GM18873 (cell line): Measurements from ENCODE around the gene EPN2.

Experiments used
- ATAC-seq: cut with Tn5 transposase; IDR thresholded peaks from one replicate; pipeline ENCODE4 v1.9.1; 2021; ENCODE audit warnings: mild to moderate bottlenecking, moderate library complexity, moderate number of reproducible peaks; ENCODE audit not compliant: unreplicated experiment, low FRiP score

The EPN2 gene

DNA sequence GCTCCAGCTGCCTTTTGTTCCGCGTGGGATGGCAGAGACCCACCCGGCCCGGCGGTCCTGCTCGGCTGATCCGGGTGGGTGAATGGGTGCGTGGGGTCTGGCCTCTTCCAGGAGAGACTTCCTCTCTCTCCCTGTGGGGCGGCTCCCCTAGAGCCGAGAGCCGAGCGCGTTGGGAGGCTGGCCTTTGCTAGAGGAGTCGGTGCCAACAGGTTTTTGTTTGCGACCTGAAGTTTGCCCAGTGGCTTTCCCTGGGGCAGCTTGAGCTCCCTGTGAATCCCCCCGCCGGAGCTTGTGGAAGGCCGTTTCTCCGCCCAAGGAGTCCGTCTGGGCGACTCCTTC, 970 bp downstream of the EPN2 start:
- no peak for ATAC-seq

DNA sequence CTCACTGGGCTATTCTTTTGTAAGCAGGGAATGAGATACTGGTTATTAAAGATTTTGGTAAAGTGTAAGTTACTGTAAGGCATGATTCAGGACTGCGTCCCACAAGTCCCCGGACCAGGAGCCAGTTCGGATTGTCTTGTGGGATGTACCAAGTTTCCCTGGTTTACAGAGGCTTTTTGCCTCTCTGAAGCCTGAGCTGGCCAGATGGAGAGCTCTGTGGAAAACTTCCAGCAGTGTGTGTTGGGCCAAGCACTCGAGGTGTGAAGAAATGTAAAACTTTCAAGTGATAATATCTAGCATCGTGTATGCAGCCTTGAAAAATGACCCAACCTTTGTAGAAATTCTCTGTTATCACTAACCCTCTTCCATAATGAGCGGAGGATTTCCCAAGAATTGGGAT, 2.4 kb downstream of the EPN2 start:
- ATAC-seq = no peak

DNA sequence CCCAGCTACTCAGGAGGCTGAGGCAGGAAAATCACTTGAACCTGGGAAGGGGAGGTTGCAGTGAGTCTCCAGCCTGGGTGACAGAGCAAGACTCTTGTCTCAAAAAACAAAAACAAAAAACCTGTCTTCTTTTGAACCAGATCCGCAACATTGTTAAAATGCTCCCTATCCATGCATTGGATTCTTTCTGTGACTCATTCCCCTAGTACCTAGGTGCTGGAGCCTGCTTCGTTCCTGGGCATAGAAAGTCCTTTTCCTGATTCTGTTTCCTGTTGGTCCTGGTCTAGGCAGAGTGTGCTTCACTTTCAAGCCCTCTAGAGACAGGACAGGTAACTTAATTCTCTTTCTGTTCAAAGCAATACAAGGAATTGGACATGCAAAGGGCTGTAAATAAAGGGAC, 5.2 kb downstream of the EPN2 start:
- ATAC-seq = no peak

DNA sequence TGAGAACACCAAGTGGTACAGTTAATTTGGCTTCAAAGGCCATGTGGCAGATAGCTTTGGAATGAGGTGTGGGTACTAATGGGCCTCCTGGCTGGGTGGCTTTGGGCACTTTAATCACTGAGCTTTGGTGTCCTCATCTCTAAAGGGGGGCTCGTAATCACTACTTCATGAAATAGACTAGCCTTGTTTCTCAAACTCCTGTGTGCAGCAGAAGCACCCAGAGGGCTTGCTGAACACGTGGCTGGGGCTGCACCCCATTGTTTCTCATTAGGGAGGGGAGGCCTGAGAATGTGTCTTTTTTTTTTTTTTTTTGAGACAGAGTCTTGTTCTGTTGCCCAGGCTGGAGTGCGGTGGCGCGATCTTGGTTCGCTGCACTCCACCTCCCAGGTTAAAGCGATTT, 5.8 kb downstream of the EPN2 start:
- ATAC-seq = no peak

DNA sequence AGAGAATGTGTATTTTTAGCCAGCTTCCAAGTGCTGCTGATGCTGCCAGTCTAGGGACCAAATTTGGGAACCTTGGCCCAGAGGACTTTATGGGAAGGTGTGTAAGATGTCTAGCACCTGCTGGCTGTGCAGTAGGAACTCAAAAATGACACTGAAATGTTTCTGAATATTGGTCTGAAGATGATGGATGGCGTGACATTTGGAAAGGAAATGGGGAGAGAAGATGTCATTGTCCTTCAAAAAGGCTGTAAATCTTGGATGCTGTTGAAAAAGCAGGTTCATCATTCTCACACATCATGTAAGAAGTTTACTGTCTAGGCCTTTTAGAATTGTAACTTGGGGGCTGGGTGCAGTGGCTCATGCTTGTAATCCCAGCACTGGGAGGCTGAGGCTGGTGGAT, 6.7 kb downstream of the EPN2 start:
- no peak for ATAC-seq

DNA sequence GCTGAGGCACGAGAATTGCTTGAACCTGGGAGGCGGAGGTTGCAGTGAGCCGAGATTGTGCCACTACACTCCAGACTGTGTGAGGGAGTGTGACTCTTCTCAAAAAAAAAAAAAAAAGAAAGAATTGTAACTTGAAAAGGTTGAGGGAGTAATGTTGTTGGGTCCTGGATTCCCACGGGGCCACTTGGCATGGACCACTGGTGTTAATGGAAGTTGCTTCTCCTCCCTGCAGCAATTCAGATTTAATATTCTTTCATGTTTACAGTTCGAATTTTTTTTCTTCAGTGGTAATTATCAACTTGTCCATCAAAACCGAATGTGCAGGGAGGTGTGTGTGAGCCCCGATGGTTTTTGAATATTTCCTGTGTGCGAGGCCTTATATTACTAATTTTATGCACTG, 7.2 kb downstream of the EPN2 start:
- ATAC-seq = no peak

DNA sequence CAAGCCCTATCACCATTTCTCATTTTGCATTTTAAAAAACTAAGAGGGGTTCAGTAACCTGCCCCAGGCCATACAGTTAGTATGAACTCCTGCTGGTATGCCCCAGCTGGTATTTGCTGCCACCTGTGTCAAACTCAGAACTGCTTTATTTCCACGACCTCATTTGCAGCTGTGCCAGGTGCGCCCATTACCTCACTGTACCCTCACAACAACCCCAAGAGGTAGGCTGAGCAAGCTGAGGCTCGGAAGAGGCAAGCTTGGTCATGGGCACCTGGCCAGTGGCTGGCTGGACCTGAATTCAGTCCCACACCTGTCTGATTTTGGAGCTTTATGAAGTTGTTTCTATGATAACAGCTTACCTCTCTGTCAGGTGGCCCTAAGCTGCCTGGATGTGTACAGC, 7.6 kb downstream of the EPN2 start:
- no peak for ATAC-seq

DNA sequence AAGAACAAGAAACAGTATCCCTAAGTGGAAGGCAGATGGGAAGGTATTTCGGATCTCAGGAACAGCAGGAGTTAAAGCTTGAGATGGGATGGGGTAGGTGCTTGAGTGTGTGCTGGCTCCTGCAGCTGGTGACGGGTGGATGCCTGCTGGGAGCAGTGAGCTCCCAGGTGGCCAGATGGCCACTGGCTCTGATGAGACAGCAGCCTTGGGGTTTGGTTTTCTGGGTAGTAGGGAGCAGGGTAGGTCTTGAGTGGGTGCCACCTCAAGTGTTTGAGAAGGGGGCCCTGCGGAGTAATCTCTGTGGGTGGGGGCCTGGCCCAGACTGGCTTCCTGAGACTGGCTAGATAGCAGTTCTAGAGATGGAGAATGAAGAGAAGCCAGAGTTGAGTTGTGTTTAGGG, 10.3 kb downstream of the EPN2 start:
- ATAC-seq = no peak

DNA sequence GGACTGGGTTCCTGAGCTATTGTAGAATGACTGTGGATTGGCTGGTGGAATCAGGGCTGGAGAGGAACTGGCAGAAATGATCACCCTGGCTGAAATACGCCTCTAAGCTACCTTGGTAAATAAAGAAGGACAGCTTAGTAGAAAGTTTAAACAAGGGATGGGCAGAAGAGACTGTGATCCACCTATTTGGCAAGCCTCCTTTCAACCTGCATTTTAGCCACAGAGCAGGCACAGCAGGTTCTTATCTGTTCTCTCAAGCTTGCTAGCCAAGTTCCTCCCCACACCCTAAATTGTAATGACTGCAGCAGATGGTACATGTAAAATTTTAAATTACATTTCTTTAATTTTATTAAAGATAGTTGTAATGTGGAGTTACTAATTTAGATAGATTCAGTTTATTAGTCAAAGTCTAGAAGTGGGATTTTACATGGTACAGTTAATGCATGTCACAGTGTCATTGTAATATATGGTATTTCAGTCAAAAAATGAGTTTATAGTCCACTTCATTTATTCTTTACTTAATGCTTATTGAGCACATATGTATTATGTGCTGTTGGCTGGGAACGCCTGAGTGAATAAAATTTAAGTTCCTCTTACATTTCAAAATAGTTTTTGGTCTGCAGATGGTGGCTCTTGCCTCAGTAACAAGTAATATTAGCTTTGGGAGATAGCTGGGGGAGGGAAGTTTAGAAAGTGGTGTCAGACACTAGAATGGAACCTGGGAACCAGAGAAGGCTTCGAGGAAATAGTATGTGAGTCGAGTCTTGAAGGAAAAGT, 11.2 kb downstream of the EPN2 start:
- no peak for ATAC-seq

DNA sequence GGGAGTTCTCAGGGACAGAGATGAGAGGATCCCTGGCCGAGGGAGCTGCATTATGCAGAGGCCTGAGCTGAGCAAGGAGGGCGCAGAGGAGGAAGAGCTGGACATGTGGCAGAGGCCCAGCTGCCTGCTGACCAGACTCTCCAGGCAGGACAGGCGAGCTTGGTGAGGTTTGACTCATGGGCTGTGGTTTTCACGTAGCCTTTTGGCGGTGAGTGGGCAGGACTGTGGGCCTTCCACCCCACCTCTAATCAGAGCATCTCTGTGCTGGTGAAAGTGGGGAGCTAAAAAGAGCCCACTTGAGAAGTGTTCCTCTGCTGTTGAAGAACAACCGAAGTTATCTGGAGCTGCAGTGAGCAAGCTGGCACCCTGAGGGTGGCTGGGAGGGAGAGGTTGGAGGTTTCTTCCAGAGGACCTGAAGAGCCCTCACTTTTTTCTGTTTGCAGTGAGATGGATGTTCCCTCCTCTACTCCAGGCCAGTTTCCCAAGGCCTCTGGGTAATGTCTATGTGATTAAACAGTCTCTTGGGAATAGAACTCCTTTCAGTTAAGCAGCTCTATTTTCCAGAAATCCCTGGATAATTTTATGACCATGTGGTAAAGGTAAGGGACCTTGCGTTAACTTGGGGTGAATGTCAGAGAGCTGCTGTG, 11.9 kb downstream of the EPN2 start:
- ATAC-seq = no peak

DNA sequence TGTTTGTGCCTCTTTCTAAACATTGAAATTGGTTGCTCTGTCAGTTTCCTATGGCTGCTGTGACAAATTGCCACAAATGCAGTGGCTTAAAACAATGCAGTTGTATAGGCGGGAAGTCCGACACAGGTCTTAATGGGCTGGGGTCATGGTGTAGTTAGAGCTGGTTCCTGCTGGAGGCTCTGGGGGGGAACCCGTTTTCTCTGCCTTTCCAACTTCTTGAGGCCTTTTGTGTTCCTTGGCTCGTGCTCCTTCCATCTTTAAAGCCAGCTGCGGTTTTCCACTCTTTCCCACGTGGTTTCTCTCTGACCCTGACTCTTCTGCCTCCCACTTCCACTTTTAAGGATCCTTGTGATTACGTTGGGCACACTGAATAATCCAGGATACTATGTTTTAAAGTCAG, 12.5 kb downstream of the EPN2 start:
- no peak for ATAC-seq

DNA sequence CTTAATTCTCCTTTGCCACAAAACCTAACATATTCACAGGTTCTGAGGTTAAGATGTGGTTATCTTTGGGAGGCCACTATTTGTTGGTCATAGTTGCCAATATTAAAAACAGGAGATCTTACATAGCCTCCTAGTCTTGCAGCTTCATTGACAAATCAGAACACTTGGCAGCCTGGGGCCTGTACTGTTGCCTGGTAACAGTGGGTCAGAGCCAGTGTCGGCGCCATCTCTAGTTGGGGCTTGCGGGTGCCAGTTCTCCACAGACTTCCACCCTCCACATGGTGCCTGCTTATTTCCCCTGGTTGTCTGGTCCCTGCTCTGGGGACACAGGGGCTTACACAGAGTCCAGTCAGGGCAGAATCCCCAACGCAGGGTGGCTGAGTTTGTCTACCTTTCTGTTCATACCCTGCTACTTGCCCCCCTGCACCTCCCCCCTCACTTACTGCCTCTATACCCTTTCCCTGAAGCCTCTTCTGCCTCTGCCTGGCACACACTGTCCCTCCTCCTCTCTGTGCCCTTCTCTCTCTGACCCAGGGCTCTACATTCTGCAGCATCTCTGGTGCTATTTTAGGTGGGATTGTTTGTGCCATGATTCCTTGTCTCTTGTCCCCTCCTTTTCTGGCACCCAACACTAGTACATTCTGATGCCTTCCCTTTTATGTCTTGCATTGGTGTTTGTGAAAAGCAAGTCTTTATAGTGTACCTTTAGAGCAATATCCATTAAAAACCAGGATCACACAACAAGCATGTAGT, 13.4 kb downstream of the EPN2 start:
- ATAC-seq = no peak

DNA sequence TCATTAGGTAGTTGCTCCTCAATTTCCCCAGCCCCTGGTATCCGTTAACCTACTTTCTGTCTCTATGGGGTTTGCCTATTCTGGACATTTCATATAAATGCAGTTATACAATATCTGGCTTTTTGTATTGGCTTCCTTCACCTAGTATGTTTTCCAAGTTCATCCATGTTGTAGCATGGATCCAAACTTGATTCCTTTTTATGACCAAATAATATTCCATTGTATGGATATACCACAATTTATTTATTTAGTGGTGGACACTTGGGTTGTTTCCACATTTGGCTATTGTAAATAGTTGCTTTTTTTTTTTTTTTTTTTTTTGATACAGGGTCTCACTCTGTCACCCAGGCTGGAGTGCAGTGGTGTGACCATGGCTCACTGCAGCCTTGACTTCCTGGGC, 15.9 kb downstream of the EPN2 start:
- ATAC-seq = no peak

DNA sequence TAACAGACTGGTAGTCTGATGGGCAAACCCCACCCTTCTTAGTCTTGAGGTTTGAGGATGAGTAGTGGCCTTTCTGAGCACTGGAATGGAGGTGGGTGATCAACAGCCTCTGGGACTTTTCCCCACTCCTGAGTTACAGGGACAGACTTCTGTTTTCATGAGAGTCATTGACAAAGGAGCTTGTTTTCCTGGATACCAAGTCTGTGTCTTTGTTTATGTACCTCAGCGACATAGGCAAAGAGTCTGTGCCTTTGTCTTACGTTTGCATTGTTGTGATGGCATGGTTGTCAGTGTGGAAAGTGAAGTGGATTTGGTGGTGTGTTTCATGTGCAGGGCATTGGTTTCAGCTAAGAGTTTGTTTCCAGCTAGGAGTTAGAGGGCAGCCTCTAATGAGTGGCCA, 17.5 kb downstream of the EPN2 start:
- ATAC-seq = no peak

DNA sequence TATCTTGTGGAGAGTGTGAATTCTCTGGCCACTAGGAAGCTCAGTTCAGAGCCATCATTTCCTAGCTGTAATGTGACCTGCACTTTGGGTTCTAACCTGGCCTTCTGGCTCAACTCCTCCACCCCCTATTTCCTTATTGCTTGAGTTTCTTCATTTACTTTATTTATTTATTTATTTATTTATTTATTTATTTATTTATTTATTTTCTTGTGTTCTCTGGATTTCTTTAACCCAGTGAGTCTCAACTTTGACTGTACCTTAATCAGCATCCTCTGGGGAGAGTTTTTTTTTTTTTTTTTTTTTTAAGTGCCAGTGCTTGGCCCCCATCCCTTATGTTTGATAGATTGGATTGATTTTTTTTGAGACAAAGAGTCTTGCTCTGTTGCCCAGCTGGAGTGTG, 18.1 kb downstream of the EPN2 start:
- no peak for ATAC-seq

DNA sequence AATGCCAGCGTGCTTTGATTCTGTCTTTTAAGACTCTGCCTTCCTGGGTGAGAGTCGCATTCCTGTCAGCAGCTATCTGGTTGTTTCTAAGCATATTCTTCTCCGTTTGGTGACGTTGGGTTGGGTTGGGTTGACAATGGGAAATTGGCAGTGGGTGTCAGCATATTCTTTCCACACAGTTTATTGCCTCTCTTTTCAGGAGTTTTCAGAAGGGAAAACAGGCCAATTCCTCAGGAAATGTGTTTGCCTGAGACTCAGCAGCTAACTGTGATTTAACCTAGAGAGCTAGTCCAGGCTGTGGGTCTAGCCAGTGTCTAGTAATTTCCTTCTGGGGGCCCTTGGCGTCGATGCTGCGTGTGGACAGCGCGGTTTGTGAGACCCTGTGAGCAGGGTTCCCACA, 21.2 kb downstream of the EPN2 start:
- ATAC-seq = no peak

DNA sequence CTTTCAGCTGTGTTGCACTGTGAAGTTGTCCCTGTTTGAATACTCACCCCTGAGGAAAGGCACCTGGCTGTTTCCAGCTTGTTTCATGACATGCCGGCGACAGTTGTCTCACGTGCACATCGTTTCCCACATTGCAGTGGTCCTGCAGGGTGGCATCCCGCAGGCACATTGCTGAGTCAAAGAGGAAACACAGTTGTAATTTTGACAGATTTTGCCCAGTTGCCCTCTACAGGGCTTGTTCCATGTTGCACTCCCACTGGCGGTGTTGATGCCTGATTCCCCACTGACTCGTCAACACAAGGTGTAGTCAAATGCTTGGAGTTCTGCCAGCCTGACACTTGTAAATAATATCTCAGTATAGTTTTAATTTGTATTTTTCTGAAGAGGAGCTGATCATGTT, 23.8 kb downstream of the EPN2 start:
- no peak for ATAC-seq

DNA sequence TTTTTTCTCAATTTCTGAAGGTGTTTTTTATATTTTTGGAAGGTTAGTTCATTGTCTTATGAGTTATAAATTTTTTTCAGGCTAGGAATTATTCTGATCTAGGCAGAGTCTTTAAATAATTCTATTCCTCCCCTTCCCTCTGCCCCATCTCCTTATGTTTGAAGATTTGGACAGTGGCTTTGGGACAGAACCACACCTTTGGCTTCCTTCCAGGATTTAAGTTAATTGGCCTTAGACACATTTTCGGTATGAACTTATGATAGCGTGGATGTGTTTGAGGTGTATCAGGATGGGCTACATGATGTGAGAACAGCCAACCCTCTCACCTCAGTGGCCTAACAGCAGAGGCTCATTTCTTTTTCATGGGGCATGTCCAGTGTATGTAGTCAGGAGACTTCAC, 24.3 kb downstream of the EPN2 start:
- no peak for ATAC-seq

DNA sequence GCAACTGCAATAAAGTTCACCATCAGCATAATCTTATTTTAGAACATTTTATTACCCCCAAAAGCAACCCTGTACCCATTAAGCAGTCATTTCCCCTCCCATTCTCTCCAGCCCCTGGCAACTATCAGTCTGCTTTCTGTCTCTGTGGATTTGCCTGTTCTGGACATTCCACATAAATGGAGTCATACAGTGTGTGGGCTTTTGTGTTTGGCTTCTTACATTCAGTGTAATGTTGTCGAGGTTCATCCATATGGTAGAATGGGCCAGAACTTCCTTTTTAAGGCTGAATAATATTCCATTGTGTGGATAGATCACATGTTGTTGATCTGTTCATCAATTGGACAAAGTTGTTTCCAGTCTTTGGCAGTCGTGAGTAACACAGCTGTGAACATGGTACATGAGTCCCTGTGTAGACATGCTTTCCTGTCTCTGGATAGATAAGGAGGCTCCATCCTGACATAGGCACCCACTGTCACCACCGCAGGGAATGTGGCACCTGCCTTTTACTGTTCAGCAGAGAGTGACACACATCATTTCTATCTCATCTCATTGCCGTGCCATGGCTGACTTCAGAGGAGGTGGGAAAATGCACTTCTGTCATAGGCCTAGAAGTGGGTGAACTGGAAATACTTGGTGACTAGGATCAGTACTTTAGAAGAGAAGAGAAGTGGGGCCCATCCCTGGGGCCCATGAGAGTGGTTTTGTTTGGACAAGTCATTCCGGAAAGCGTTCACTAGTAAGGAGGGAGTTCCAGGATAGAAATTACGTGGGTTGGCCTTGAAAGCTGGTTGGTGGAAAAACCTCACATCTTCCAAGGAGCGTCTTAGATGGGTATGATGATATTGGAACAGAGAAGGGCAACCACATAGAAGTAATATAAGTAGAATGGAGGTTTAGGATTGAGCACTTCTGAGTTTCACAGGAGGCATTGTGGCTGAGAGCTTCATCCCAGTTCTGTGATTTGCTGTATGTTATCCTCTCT, 25.8 kb downstream of the EPN2 start:
- no peak for ATAC-seq

DNA sequence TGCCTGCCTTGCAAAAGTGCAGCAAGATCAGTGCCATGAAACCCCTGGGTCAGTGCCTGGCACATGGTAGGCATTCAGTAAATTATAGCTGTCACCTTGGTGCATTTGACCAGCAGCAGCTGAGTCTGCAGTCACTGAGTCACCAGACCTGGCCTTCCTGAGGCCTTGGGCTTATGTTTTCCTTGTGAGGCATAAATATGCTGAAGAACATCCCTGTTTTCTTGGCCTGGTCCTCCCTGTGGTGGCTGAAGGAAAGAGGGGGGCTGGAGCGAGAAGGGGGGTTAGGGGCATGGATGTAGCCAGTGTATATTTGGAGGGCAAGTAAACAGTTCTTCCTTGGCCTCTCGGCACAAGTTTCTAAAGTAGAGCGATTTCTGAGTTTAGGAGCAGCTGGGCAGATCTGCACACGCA, 26.5 kb downstream of the EPN2 start:
- no peak for ATAC-seq

DNA sequence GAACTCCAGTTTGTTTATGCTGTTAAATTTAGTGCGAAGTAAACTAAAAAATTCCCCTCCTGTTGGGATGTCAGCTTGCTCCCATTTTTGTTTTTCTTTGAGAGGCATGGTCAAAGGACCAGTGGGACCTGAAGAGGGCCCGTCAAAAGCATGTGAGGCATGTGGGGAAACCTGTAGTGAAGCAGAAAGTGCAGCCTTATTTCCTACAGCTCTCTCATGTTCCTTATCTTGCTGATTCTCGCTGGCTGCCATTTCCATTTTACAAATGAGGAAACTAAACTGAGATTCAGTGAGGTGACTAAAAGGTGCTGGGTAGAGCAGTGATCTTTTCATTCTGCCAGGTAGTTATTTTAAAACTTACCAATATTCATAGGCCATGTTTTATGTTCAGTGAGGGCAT, 27.1 kb downstream of the EPN2 start:
- no peak for ATAC-seq
